H1 (cell line): ENCODE measurements around the gene TXNL4A. TPM values are rescaled to one million over a fixed set of nuclear protein-coding genes. Genes with fewer than 3 reads are reported as not detected.
A peak's percentile ranks its signal among the peaks of the same experiment; 100 is the strongest.

Experiments
- CHD7 ChIP-seq: fragments of 300-600 bp; sonication (generic); IDR thresholded peaks from 2 replicates; pipeline ENCODE4 v1.7.1; 2012; ENCODE audit warnings: low read length, moderate library complexity, mild to moderate bottlenecking, inconsistent platforms; ENCODE audit not compliant: insufficient replicate concordance
- CREB1 ChIP-seq: IDR thresholded peaks from 2 replicates; pipeline ENCODE4 v1.6.1; 2012; ENCODE audit warnings: inconsistent platforms
- KDM5A ChIP-seq: fragments of 200-600 bp; IDR thresholded peaks from 2 replicates; pipeline ENCODE4 v1.7.1; 2012; ENCODE audit warnings: mild to moderate bottlenecking, low read length, inconsistent platforms, mixed read lengths
- POLR2A ChIP-seq, 2 experiments: IDR thresholded peaks; 1 replicate in 1 of 2; 2 replicates in 1 of 2; pipeline ENCODE4 v1.6.1; 2011; ENCODE audit warnings: low read depth in 2 of 2, low read length in 2 of 2, mild to moderate bottlenecking in 2 of 2; ENCODE audit errors: control extremely low read depth in 1 of 2
- RBBP5 ChIP-seq: IDR thresholded peaks from 2 replicates; pipeline ENCODE4 v1.7.1; 2012; ENCODE audit warnings: low read depth, mild to moderate bottlenecking, inconsistent platforms, low read length, moderate library complexity, borderline replicate concordance
- RXRA ChIP-seq: IDR thresholded peaks from 2 replicates; pipeline ENCODE4 v1.6.1; 2011; ENCODE audit warnings: low read depth, mild to moderate bottlenecking, low read length, moderate library complexity; ENCODE audit not compliant: insufficient read depth
- SP2 ChIP-seq: IDR thresholded peaks from 2 replicates; pipeline ENCODE4 v1.6.1; 2012; ENCODE audit warnings: mild to moderate bottlenecking, low read length, inconsistent platforms
- TCF12 ChIP-seq: IDR thresholded peaks from 2 replicates; pipeline ENCODE4 v1.6.1; 2011; ENCODE audit warnings: low read depth, mild to moderate bottlenecking, low read length
- TEAD4 ChIP-seq: IDR thresholded peaks from 2 replicates; pipeline ENCODE4 v1.6.1; 2012; ENCODE audit warnings: low read depth, low read length, inconsistent platforms, mixed read lengths
- polyA plus RNA-seq, 7 experiments: library from polyadenylated mRNA; depleted of rRNA in 3 of 7; stranded (reverse) in 5 of 7; unstranded in 2 of 7; fragments of >200 nt in 5 of 7; fragments of 200-250 nt in 2 of 7; gene quantifications; 1 replicate in 5 of 7; 2 replicates in 1 of 7; 4 replicates in 1 of 7; pipeline versions ENCODE4 v1.2.1 to v1.2.3, GENCODE V29; 2011 to 2013; ENCODE audit warnings: missing spikeins in 2 of 7, mixed read lengths in 2 of 7
- total RNA-seq: library from RNA; stranded (reverse); fragmentation: NEBNext Ultra II Directional; extraction: Animal tissue kit (Norgen Biotek cat#: 25700); gene quantifications from 2 replicates; pipeline ENCODE4 v1.2.1, GENCODE V29; 2021
- TF ChIP-seq, protein P1 (sequence below): IDR thresholded peaks from 2 replicates; pipeline ENCODE4 v1.6.1; 2012; ENCODE audit warnings: inconsistent platforms

The TXNL4A gene
- total and polyA plus RNA-seq, 2 of the 8 experiments (the other 6 are each of a cell fraction or from before 2014, with no cell fraction given): 169 to 181 TPM

DNA sequence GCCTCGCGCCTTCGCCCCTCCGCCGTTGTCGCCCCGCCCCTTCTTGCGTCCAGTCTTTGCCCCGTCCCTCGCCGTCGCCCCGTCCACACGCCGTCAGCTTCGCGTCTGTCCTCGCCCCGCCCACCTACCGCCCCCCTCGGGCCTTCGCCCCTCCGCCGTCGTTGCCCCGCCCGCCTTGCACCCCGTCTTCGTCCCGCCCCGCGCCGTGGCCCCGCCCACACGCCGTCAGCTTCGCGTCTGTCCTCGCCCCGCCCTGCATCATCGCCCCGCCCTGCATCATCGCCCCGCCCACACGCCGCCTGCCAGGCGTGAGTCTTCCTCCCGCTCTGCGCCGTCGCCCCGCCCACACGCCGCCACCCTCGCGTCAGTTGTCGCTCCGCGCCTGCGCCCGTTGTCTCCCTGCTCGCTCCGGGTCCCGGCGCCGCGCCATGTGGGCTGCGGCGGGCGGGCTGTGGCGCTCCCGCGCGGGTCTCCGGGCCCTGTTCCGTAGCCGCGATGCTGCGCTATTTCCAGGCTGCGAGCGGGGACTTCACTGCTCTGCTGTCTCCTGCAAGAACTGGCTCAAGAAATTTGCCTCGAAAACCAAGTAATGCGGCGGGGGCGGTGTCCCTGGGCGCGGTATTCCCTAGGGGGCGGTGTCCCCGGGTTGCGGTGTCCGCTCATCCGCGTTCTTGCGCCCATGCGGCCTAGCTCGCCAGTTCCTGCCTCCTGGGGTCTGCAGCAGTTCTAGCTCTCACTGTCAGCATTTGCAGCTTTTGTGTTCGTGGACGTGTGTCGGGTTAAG, 45.9 kb upstream of the TXNL4A start, which contains the start of gene RBFA (continued):
- TF ChIP-seq CHD7 (no peak), POLR2A (IDR thresholded peaks at IDR 0.05; ENCODE audit: control extremely low read depth in 1 of 2, low read depth in 2 of 2, low read length in 2 of 2) (peak; percentile 41 to 79), RXRA (no peak), TCF12 (no peak), CREB1 (peak; percentile 84), RBBP5 (peak; percentile 61; the same call in 1 of the 2 replicates), TEAD4 (peak; percentile 45; the same call in 1 of the 2 replicates), KDM5A (no peak), SP2 (no peak)
- TF ChIP-seq, protein P1, sequence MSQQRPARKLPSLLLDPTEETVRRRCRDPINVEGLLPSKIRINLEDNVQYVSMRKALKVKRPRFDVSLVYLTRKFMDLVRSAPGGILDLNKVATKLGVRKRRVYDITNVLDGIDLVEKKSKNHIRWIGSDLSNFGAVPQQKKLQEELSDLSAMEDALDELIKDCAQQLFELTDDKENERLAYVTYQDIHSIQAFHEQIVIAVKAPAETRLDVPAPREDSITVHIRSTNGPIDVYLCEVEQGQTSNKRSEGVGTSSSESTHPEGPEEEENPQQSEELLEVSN: peak; percentile 89
